Stomach (tissue), 4 donors: ENCODE results near the gene ACAD11.

ENCODE experiments used
- CTCF ChIP-seq, 7 experiments: fragments of 450-650 bp in 4 of 7; fragments of 200-600 bp in 3 of 7; sonication (generic) in 3 of 7; IDR thresholded peaks; one replicate each; pipeline ENCODE4 v1.5.1; 2016 to 2019; ENCODE audit warnings: antibody characterized with exemption in 7 of 7, control low read depth in 2 of 7, mild to moderate bottlenecking in 1 of 7
- EP300 ChIP-seq: sonication (generic); formaldehyde crosslinking; IDR thresholded peaks from one replicate; pipeline ENCODE4 v1.6.1; 2017; ENCODE audit warnings: antibody characterized with exemption
- POLR2A ChIP-seq, 4 donors: fragments of 450-650 bp; IDR thresholded peaks; one replicate each; pipeline ENCODE4 v1.6.1; 2016; ENCODE audit warnings: antibody characterized with exemption in 4 of 4, control low read depth in 2 of 4, mild to moderate bottlenecking in 1 of 4, moderate library complexity in 1 of 4
- POLR2AphosphoS5 ChIP-seq, 3 donors: sonication (generic); formaldehyde crosslinking; IDR thresholded peaks; one replicate each; pipeline ENCODE4 v1.6.1; 2016; ENCODE audit warnings: antibody characterized with exemption in 3 of 3

GRCh38 chr3:132625613-132626012, 34.0 kb downstream of the ACAD11 start:
- no peak for TF ChIP-seq POLR2A (IDR thresholded peaks at IDR 0.05)
- no peak for TF ChIP-seq CTCF (IDR thresholded peaks at IDR 0.05)
- no peak for TF ChIP-seq POLR2AphosphoS5 (IDR thresholded peaks at IDR 0.05)
- no peak for TF ChIP-seq EP300
